Measurements from ENCODE around the gene MSMB. TPM values are rescaled to one million over a fixed set of nuclear protein-coding genes. Genes with fewer than 3 reads are reported as not detected.

Gene MSMB
- total and polyA plus RNA-seq, 2 of the 8 experiments (the other 6 are each of a cell fraction or from before 2014, with no cell fraction given) = not detected

DNA sequence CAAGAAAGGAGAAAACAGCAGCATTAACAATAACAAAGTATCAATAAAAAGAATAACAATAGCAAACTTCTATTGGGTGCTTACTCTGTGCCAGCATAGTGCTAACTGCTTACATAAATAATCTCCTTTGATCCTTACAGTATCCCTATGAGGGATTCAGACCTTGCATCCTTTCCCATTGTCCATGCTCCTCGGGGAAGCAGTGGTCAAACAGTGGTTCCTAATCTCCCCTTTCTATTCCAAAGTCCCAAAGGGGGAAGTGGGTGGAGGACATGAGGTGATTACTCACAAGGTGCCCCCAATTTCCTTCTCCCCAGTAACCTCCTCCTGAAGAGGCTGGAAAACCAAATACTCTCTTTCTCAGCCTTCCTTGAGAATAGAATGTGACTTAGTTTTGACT, 22.0 kb upstream of the MSMB start:
- H3K18ac ChIP-seq (ENCODE audit: extremely low read depth, low read length) = no peak overlapping the region
- H2BK120ac ChIP-seq (replicated peaks; ENCODE audit: low read depth, low read length) = no peak overlapping the region
- FAIRE-seq (no peak), DNase-seq (ENCODE audit: low read depth in 1 of 2, low spot score in 2 of 2) (no peak)
- no peak overlapping the region for H3K23ac ChIP-seq (ENCODE audit: insufficient read length)
- H3K4me1 ChIP-seq (replicated peaks in 1 of 4; ENCODE audit: control insufficient read depth in 3 of 4, insufficient read depth in 4 of 4, low read length in 3 of 4) = no peaks in the 10 kb centered on the region
- no peak overlapping the region for H4K91ac ChIP-seq (replicated peaks; ENCODE audit: insufficient read length, low read length)
- no peak overlapping the region for H2BK15ac ChIP-seq (ENCODE audit: low read length)
- H3K14ac ChIP-seq (ENCODE audit: insufficient read length) = no peak overlapping the region
- H4K5ac ChIP-seq (ENCODE audit: insufficient read length, low read depth, low read length) = no peak overlapping the region
- no peak overlapping the region for H2AK5ac ChIP-seq (ENCODE audit: low read depth, low read length)
- H2BK5ac ChIP-seq (ENCODE audit: low read depth, low read length) = no peak overlapping the region
- no peak overlapping the region for H3K4ac ChIP-seq (replicated peaks; ENCODE audit: insufficient read length, low read depth, low read length)
- no peak overlapping the region for H3K4me3 ChIP-seq (ENCODE audit: extremely low read depth in 1 of 4, insufficient read depth in 2 of 4, low read depth in 3 of 4, low read length in 4 of 4)
- no peaks in the 10 kb centered on the region for H3K9me3 ChIP-seq (ENCODE audit: insufficient read depth in 2 of 2, low read depth in 1 of 2, low read length in 1 of 2)
- no peak overlapping the region for H2BK20ac ChIP-seq (ENCODE audit: low read length)
- H3K36me3 ChIP-seq (ENCODE audit: control insufficient read depth in 2 of 4, insufficient read depth in 4 of 4, low read length in 3 of 4) = no peaks in the 10 kb centered on the region
- no peaks in the 10 kb centered on the region for H3K27me3 ChIP-seq (replicated peaks in 1 of 4; ENCODE audit: control insufficient read depth in 3 of 4, extremely low read depth in 1 of 4, insufficient read depth in 3 of 4, low read length in 3 of 4)
- no peaks in the 10 kb centered on the region for H3K79me1 ChIP-seq (ENCODE audit: low read depth, low read length)
- H4K8ac ChIP-seq (ENCODE audit: extremely low read depth, insufficient read depth, low read length) = no peak overlapping the region
- H3K23me2 ChIP-seq (ENCODE audit: low read depth, low read length) = no peaks in the 10 kb centered on the region
- H3K4me2 ChIP-seq (ENCODE audit: insufficient read depth in 1 of 2, low read depth in 2 of 2, low read length in 2 of 2) = no peak overlapping the region
- no peak overlapping the region for H3K56ac ChIP-seq (replicated peaks; ENCODE audit: insufficient read length, low read depth, low read length)
- H3K27ac ChIP-seq (ENCODE audit: low read depth, low read length) = no peak overlapping the region
- ChIA-PET POLR2A (ENCODE audit: partially characterized antibody) (no interaction called here), CTCF (ENCODE audit: partially characterized antibody) (interaction anchor here (0.7 kb wide), 1 partner anchor 9 kb away, joined by 3 read pairs; no protein-coding TSS in a partner anchor)
- TF ChIP-seq JUND (IDR thresholded peaks at IDR 0.05; ENCODE audit: low read length) (no peak), FOSL1 (IDR thresholded peaks at IDR 0.05; ENCODE audit: insufficient read depth, low read depth, low read length) (no peak), SIRT6 (IDR thresholded peaks at IDR 0.05; ENCODE audit: low read length) (no peak)
- no peaks in the 10 kb centered on the region for H3K79me2 ChIP-seq (ENCODE audit: control insufficient read depth in 1 of 2, insufficient read depth in 2 of 2, low read length in 2 of 2)
- no peak overlapping the region for H2BK12ac ChIP-seq (ENCODE audit: low read depth, low read length)
- no peaks in the 10 kb centered on the region for H4K20me1 ChIP-seq (replicated peaks in 1 of 2; ENCODE audit: control insufficient read depth in 1 of 2, insufficient read depth in 2 of 2, low read length in 2 of 2)
- H3K9ac ChIP-seq (replicated peaks in 1 of 4; ENCODE audit: extremely low read depth in 1 of 4, low read depth in 3 of 4, low read length in 3 of 4) = no peak overlapping the region
- 88% methylated on average over 1 of the region's 1 CpG; no CpG with 5 or more reads in 1 of the 2 experiments for WGBS, 2 experiments (ENCODE audit: extremely low coverage in 1 of 2, insufficient coverage in 1 of 2, insufficient read length in 1 of 2, insufficient replicate concordance in 2 of 2, low coverage in 1 of 2, low lambda C conversion rate in 2 of 2, missing lambda C conversion rate in 1 of 2)
- no peak overlapping the region for H2AFZ ChIP-seq (ENCODE audit: low read length)

All from H1 (cell line).